Measurements from ENCODE around the gene LIN28A.

The LIN28A gene

GRCh38 chr1:26388791-26389445 lies 21.7 kb upstream of the LIN28A start:
- no peak for DNase-seq

- no peak for DNase-seq
Measured at GRCh38 chr1:26389604-26390247, 20.9 kb upstream of the LIN28A start.

GRCh38 chr1:26391450-26391849 lies 19.2 kb upstream of the LIN28A start:
- DNase-seq, result peak in 1 of 2 experiments; percentile 30

- DNase-seq, result no peak
Measured at GRCh38 chr1:26395754-26396153, 14.9 kb upstream of the LIN28A start.

- no peak for DNase-seq
Measured at GRCh38 chr1:26399034-26399433, 11.6 kb upstream of the LIN28A start.

- DNase-seq, result no peak
Measured at GRCh38 chr1:26401891-26402290, 8.7 kb upstream of the LIN28A start.

GRCh38 chr1:26403656-26404055 lies 7.0 kb upstream of the LIN28A start:
- no peak for DNase-seq

- DNase-seq, result no peak
Measured at GRCh38 chr1:26404641-26405040, 6.0 kb upstream of the LIN28A start.

GRCh38 chr1:26405281-26405915 lies 5.2 kb upstream of the LIN28A start:
- DNase-seq, result peak in 1 of 2 experiments; percentile 10

GRCh38 chr1:26408604-26409003 lies 2.0 kb upstream of the LIN28A start:
- DNase-seq, result no peak

GRCh38 chr1:26409191-26409807 lies 1.3 kb upstream of the LIN28A start:
- no peak for DNase-seq

- no peak for DNase-seq
Measured at GRCh38 chr1:26411624-26412074, 1.0 kb downstream of the LIN28A start.

- DNase-seq, result no peak
Measured at GRCh38 chr1:26412180-26412840, 1.7 kb downstream of the LIN28A start.

- DNase-seq, result no peak
Measured at GRCh38 chr1:26413031-26413430, 2.4 kb downstream of the LIN28A start.

GRCh38 chr1:26417111-26417759 lies 6.6 kb downstream of the LIN28A start:
- peak in 1 of 2 experiments; percentile 46 for DNase-seq

GRCh38 chr1:26418865-26419349 lies 8.3 kb downstream of the LIN28A start:
- DNase-seq, result no peak

- DNase-seq, result no peak
Measured at GRCh38 chr1:26419494-26419893, 8.9 kb downstream of the LIN28A start.

GRCh38 chr1:26429721-26430120 lies 19.1 kb downstream of the LIN28A start:
- no peak for DNase-seq

GRCh38 chr1:26431979-26432695 lies 21.5 kb downstream of the LIN28A start, which contains the start of gene DHDDS:
Gene DHDDS (plus strand): TSS chr1:26432321. CDS start chr1:26432946, 625 bp downstream.
- peak; percentile 86 to 93 for DNase-seq

- no peak for DNase-seq
Measured at GRCh38 chr1:26432793-26433192, 22.2 kb downstream of the LIN28A start.

GRCh38 chr1:26434161-26434752 lies 23.6 kb downstream of the LIN28A start:
- DNase-seq, result no peak
